Measurements from ENCODE around the gene DNAJC5.
A peak's percentile ranks its signal among the peaks of the same experiment; 100 is the strongest.

Gene DNAJC5

DNA sequence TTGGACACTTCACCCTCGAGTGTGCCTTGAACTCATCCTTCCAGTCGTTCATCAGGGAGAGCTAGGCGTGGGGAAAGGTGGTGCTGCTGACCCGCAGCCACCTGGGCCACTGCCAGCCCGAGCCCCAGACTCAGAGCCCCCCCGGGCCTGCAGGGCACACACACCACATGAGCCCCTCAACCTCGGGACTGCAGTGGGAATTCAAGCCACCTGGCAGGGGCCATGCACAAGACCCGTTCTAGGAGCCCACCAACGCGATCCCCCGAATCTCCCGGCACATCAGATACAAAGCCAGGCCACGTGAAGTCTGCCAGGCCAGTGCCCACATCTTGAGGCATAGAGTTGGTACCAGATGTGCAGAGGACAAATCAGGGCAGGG lies 72.0 kb downstream of the DNAJC5 start:
- TF ChIP-seq, protein P1, sequence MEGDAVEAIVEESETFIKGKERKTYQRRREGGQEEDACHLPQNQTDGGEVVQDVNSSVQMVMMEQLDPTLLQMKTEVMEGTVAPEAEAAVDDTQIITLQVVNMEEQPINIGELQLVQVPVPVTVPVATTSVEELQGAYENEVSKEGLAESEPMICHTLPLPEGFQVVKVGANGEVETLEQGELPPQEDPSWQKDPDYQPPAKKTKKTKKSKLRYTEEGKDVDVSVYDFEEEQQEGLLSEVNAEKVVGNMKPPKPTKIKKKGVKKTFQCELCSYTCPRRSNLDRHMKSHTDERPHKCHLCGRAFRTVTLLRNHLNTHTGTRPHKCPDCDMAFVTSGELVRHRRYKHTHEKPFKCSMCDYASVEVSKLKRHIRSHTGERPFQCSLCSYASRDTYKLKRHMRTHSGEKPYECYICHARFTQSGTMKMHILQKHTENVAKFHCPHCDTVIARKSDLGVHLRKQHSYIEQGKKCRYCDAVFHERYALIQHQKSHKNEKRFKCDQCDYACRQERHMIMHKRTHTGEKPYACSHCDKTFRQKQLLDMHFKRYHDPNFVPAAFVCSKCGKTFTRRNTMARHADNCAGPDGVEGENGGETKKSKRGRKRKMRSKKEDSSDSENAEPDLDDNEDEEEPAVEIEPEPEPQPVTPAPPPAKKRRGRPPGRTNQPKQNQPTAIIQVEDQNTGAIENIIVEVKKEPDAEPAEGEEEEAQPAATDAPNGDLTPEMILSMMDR (IDR thresholded peaks at IDR 0.05) = no peak
- H3K4me1 ChIP-seq (ENCODE audit: control insufficient read depth in 1 of 2, insufficient read depth in 1 of 2, low read depth in 1 of 2, low read length in 1 of 2) = peaks cover 3 to 10% of the 10 kb centered on the region in 2 experiments
- H3K27me3 ChIP-seq = peaks cover 25% of the 10 kb centered on the region
- H3K27ac ChIP-seq = no peak overlapping the region
- H3K4me3 ChIP-seq (ENCODE audit: low read depth in 1 of 2, low read length in 1 of 2) = no peak overlapping the region
- no peaks in the 10 kb centered on the region for H3K9me3 ChIP-seq
- peaks cover 14% of the 10 kb centered on the region for H3K36me3 ChIP-seq

DNA sequence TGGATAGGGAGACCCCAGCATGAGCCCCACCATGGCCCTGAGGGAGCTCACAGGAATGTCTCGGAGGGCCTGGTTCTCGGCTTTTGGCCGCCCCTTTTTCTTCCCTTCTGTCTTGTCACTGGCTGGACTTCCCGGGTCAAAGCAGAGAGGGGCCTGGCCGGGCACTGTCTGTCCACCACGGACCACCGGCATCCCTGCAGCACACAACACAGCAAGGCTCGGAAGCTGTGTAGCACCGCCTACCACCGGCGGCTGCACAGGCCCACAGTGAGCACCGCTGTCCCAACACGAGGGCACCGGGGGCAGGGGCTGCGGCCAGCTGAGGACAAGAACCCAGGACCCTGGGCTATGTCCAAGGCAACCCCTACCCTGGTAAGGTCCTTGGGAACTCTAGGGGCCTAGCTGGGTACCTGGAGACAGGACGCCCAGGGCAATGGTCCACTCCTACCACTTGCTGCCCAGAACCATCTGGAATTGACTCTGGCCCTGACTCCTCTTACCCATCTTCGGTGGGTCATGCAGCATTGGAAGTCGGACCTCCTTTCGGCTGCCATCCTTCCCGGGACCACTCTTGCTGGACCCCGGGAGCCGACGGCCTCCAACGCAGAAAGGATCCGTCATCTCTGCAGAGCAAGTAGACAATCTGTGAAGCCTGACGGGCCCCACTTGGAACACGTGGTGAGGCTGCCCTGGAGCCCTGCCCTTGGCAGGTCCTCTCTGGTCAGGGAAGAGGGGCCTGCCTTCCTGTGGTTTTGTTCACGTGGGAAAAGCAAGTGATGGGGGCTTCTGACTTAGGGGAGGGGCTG lies 72.6 kb downstream of the DNAJC5 start:
- H3K4me1 ChIP-seq (ENCODE audit: control insufficient read depth in 1 of 2, insufficient read depth in 1 of 2, low read depth in 1 of 2, low read length in 1 of 2) = peaks cover 3 to 10% of the 10 kb centered on the region in 2 experiments
- H3K9me3 ChIP-seq = no peaks in the 10 kb centered on the region
- H3K27me3 ChIP-seq = peaks cover 31% of the 10 kb centered on the region
- no peak overlapping the region for H3K4me3 ChIP-seq (ENCODE audit: low read depth in 1 of 2, low read length in 1 of 2)
- TF ChIP-seq, protein P1 (IDR thresholded peaks at IDR 0.05) = no peak
- peaks cover 9% of the 10 kb centered on the region for H3K36me3 ChIP-seq
- H3K27ac ChIP-seq = no peak overlapping the region

DNA sequence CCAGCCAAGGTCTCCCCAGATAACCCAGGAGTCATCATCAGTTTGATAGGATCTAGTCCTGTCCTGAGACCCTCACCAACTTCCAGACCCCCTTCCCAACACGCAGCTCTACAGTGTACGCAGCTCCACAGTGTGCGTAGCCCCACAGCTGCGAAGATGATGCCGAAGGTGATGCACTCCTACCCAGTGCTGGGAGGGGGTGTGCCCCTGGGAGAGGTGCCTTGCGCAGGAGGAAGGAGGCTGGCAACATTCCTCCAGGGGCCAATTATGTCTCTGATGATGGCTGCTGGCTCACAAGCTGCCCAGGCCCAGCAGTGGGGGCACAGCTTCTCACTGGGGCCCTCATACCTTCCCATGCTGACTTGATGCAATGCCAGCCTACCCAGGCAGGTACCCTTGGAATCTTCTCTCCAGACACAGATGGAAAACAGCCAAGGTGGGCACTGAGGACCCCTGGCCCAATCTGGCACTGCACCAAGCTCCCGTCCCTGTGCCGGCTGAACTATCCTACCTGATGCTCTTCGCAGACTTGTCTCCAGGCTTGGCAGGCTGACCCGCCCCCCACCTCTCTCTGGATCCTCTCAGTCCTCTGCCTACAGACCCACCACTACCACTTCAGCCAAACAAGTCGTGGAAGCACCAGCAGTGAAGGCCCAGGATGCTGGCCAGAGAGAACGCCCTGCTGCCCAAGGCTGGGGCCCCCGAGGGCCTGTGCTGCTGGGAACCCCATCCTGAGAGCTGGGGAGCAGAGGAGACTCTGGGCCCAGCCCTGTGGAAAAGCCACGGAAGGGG lies 73.4 kb downstream of the DNAJC5 start:
- H3K4me3 ChIP-seq (ENCODE audit: low read depth in 1 of 2, low read length in 1 of 2) = no peak overlapping the region
- TF ChIP-seq, protein P1 (IDR thresholded peaks at IDR 0.05) = no peak
- no peaks in the 10 kb centered on the region for H3K9me3 ChIP-seq
- peaks cover 5% of the 10 kb centered on the region for H3K36me3 ChIP-seq
- peaks cover 3 to 10% of the 10 kb centered on the region in 2 experiments for H3K4me1 ChIP-seq (ENCODE audit: control insufficient read depth in 1 of 2, insufficient read depth in 1 of 2, low read depth in 1 of 2, low read length in 1 of 2)
- no peak overlapping the region for H3K27ac ChIP-seq
- H3K27me3 ChIP-seq = peaks cover 34% of the 10 kb centered on the region

DNA sequence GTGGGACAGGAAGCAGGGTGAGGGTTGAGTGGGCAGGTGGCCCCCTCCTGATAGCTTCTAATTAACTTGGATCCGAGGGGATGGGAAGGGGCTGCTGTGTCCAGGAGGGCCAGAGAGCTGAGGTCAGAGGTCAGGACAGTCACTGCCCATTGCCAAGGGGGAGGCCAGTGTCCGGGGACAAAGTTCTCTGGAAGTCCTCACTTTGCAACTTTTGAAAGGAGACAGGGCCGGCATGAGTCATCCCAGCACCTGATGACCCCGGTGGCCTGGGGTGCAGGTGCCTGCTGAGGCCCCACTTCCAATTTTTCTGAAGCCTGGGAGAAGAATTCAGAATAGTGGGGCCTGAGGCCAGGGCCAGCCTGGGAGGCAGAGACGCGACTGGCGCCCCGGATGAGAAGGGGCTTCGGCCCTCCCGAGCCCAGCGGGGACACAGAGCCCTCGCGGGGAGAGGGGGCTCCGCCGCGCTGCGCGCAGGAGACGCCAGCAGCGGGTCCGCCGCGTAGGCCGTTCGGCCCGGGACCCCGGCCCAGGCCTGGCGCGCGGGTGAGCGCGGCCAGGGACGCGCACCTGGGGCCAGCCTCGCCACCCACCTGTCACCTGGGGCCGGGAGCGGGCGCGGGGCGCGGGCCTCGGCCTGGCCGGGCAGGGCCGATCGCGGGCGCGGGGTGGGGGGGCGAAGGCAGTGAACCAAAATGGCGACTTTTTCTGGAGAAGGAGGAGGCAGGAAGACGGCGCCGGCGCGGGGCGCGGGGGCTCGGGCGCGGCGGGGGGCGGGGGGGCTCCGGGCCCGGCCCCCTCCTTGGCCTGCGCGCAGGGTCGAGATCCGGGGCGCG lies 74.2 kb downstream of the DNAJC5 start:
- Histone ChIP-seq H3K36me3 (no peaks in the 10 kb centered on the region), H3K27me3 (peaks cover 34% of the 10 kb centered on the region), H3K4me3 (ENCODE audit: low read depth in 1 of 2, low read length in 1 of 2) (peak overlapping the region in 1 of 2 experiments; percentile 35), H3K27ac (no peak overlapping the region), H3K9me3 (no peaks in the 10 kb centered on the region), H3K4me1 (ENCODE audit: control insufficient read depth in 1 of 2, insufficient read depth in 1 of 2, low read depth in 1 of 2, low read length in 1 of 2) (peaks cover 3 to 15% of the 10 kb centered on the region in 2 experiments)
- TF ChIP-seq, protein P1 (IDR thresholded peaks at IDR 0.05) = no peak
